ENCODE measurements around the gene TIRAP. TPM values are rescaled to one million over a fixed set of nuclear protein-coding genes. Genes with fewer than 3 reads are reported as not detected.

TIRAP gene
- total and polyA plus RNA-seq, 2 of the 8 experiments (the other 6 are each of a cell fraction or from before 2014, with no cell fraction given), result 5.3 TPM

- TF ChIP-seq CTCF (IDR thresholded peaks at IDR 0.05; ENCODE audit: control extremely low read depth in 1 of 3, insufficient read depth in 1 of 3, low read depth in 1 of 3, low read length in 3 of 3) (no peak), PHF8 (conservative IDR thresholded peaks at IDR 0.05; ENCODE audit: low read depth, low read length) (no peak), BACH1 (IDR thresholded peaks at IDR 0.05; ENCODE audit: low read length) (no peak), USF2 (IDR thresholded peaks at IDR 0.05; ENCODE audit: low read length) (no peak), CBX5 (IDR thresholded peaks at IDR 0.05; ENCODE audit: low read depth, low read length) (no peak), BRCA1 (IDR thresholded peaks at IDR 0.05; ENCODE audit: low read depth, low read length) (no peak), POLR2A (IDR thresholded peaks at IDR 0.05; ENCODE audit: control extremely low read depth in 1 of 2, low read depth in 2 of 2, low read length in 2 of 2) (no peak), KDM5A (IDR thresholded peaks at IDR 0.05; ENCODE audit: low read length) (no peak), CHD1 (IDR thresholded peaks at IDR 0.05; ENCODE audit: low read depth, low read length) (no peak), TCF12 (IDR thresholded peaks at IDR 0.05; ENCODE audit: low read depth, low read length) (no peak), RXRA (IDR thresholded peaks at IDR 0.05; ENCODE audit: insufficient read depth, low read depth, low read length) (no peak)
Measured at GRCh38 chr11:126334659-126335462, 52.0 kb downstream of the TIRAP start (continued).

Measured in H1 (cell line).